SU-DHL-6 (cell line): ENCODE data around the gene SCIN.

Experiments used
- H2AFZ ChIP-seq: fragments of 200-600 bp; sonication (generic); 2 replicates; pipeline ENCODE4 v1.6.1; 2014; ENCODE audit warnings: low read depth, mild to moderate bottlenecking, moderate library complexity, mixed read lengths, antibody characterized with exemption, low read length; ENCODE audit not compliant: severe bottlenecking
- H3F3A ChIP-seq: fragments of 200-600 bp; shearing (Covaris generic); 2 replicates; pipeline ENCODE4 v1.6.0; 2016; ENCODE audit warnings: antibody characterized with exemption, mild to moderate bottlenecking; ENCODE audit not compliant: insufficient read depth
- H3K27ac ChIP-seq: fragments of 200-600 bp; sonication (generic); 2 replicates; pipeline ENCODE4 v1.5.1; 2016; ENCODE audit warnings: low read depth, mild to moderate bottlenecking, low read length, moderate library complexity, mixed read lengths
- H3K27me3 ChIP-seq: fragments of 200-600 bp; sonication (generic), shearing (Covaris generic); 2 replicates; pipeline ENCODE4 v1.6.0; 2014; ENCODE audit warnings: mild to moderate bottlenecking, low read length
- H3K36me3 ChIP-seq: fragments of 200-600 bp; sonication (generic); 2 replicates; pipeline ENCODE4 v1.6.1; 2014; ENCODE audit warnings: mild to moderate bottlenecking, low read length, mixed read lengths
- H3K4me2 ChIP-seq: fragments of 300-600, 200-600 bp; shearing (Covaris generic), sonication (generic); 2 replicates; pipeline ENCODE4 v1.6.0; 2014; ENCODE audit warnings: low read length, low read depth, mild to moderate bottlenecking; ENCODE audit not compliant: poor library complexity, severe bottlenecking
- H3K4me3 ChIP-seq: fragments of 200-600 bp; sonication (generic); 2 replicates; pipeline ENCODE4 v1.5.1; 2014; ENCODE audit warnings: antibody characterized with exemption, low read length, mild to moderate bottlenecking, mixed read lengths; ENCODE audit not compliant: insufficient read depth, poor library complexity, severe bottlenecking
- H3K79me2 ChIP-seq: fragments of 200-600 bp; sonication (generic); 2 replicates; pipeline ENCODE4 v1.6.1; 2014; ENCODE audit warnings: mild to moderate bottlenecking, low read length, moderate library complexity; ENCODE audit not compliant: insufficient read depth
- H3K9ac ChIP-seq: fragments of 200-600 bp; sonication (generic); 2 replicates; pipeline ENCODE4 v1.7.0; 2014; ENCODE audit warnings: mild to moderate bottlenecking, low read length
- H3K9me2 ChIP-seq: fragments of 200-600 bp; sonication (generic); replicated peaks from 2 replicates; pipeline ENCODE4 v1.6.1; 2014; ENCODE audit warnings: low read length; ENCODE audit not compliant: insufficient read depth
- H3K9me3 ChIP-seq: fragments of 200-600 bp; sonication (generic); 2 replicates; pipeline ENCODE4 v1.6.1; 2014; ENCODE audit warnings: low read length, mixed read lengths; ENCODE audit not compliant: insufficient read depth
- H4K20me1 ChIP-seq: fragments of 200-600 bp; sonication (generic); 2 replicates; pipeline ENCODE4 v1.6.1; 2014; ENCODE audit warnings: low read depth, mild to moderate bottlenecking, antibody characterized with exemption, low read length, moderate library complexity, mixed read lengths
- CTCF ChIP-seq: fragments of 200-600 bp; sonication (generic); IDR thresholded peaks from one replicate; pipeline ENCODE4 v1.5.1; 2017; ENCODE audit warnings: antibody characterized with exemption, mild to moderate bottlenecking, low read length, moderate library complexity; ENCODE audit not compliant: insufficient read depth, poor library complexity, severe bottlenecking
- EZH2phosphoT487 ChIP-seq: fragments of 200-600 bp; sonication (generic), shearing (Covaris generic); conservative IDR thresholded peaks from 2 replicates; pipeline ENCODE4 v1.6.1; 2018; ENCODE audit warnings: mild to moderate bottlenecking, antibody characterized with exemption, low read length, moderate library complexity, mixed read lengths

SCIN gene

GRCh38 chr7:12701433-12701832 lies 130.9 kb downstream of the SCIN start:
- no peak overlapping the region for H3K4me3 ChIP-seq
- no peaks in the 10 kb centered on the region for H3K9me2 ChIP-seq
- H3K9ac ChIP-seq, result no peak overlapping the region
- no peaks in the 10 kb centered on the region for H3F3A ChIP-seq
- no peaks in the 10 kb centered on the region for H3K79me2 ChIP-seq
- H3K27ac ChIP-seq, result no peak overlapping the region
- TF ChIP-seq CTCF (no peak), EZH2phosphoT487 (no peak)
- no peaks in the 10 kb centered on the region; the same call in 1 of the 2 replicates for H3K36me3 ChIP-seq
- H2AFZ ChIP-seq, result no peak overlapping the region
- H3K27me3 ChIP-seq, result no peaks in the 10 kb centered on the region
- H4K20me1 ChIP-seq, result no peaks in the 10 kb centered on the region
- H3K9me3 ChIP-seq, result no peaks in the 10 kb centered on the region
- H3K4me2 ChIP-seq, result no peak overlapping the region

- TF ChIP-seq EZH2phosphoT487 (no peak), CTCF (no peak)
- Histone ChIP-seq H4K20me1 (no peaks in the 10 kb centered on the region), H3F3A (no peaks in the 10 kb centered on the region)
Measured at GRCh38 chr7:12703881-12704280, 133.4 kb downstream of the SCIN start.

GRCh38 chr7:12705878-12706277 lies 135.4 kb downstream of the SCIN start:
- H2AFZ ChIP-seq, result no peak overlapping the region
- no peaks in the 10 kb centered on the region for H3K9me3 ChIP-seq
- H4K20me1 ChIP-seq, result no peaks in the 10 kb centered on the region
- H3K79me2 ChIP-seq, result no peaks in the 10 kb centered on the region
- no peak overlapping the region for H3K27ac ChIP-seq
- no peak overlapping the region for H3K9ac ChIP-seq
- TF ChIP-seq EZH2phosphoT487 (no peak), CTCF (no peak)
- no peaks in the 10 kb centered on the region for H3K9me2 ChIP-seq
- H3K27me3 ChIP-seq, result no peaks in the 10 kb centered on the region
- no peaks in the 10 kb centered on the region; the same call in 1 of the 2 replicates for H3K36me3 ChIP-seq
- no peak overlapping the region for H3K4me3 ChIP-seq
- H3F3A ChIP-seq, result no peaks in the 10 kb centered on the region
- no peak overlapping the region for H3K4me2 ChIP-seq

More at GRCh38 chr7:12703881-12704280, 133.4 kb downstream of the SCIN start:
- H3K79me2 ChIP-seq, result no peaks in the 10 kb centered on the region
- H3K4me2 ChIP-seq, result no peak overlapping the region
- H3K4me3 ChIP-seq, result no peak overlapping the region
- no peaks in the 10 kb centered on the region for H3K9me2 ChIP-seq
- H3K9me3 ChIP-seq, result no peaks in the 10 kb centered on the region
- H3K9ac ChIP-seq, result no peak overlapping the region
- no peak overlapping the region for H2AFZ ChIP-seq
- no peaks in the 10 kb centered on the region for H3K27me3 ChIP-seq
- H3K36me3 ChIP-seq, result no peaks in the 10 kb centered on the region; the same call in 1 of the 2 replicates
- H3K27ac ChIP-seq, result no peak overlapping the region
